T-helper 2 cell (primary cell): ENCODE data around the gene NPIPA1.
"Not testable (repeated sequence)": the region's sequence is repeated elsewhere in the genome, so short reads cannot be mapped to it uniquely, and the experiment has no call there.

ENCODE experiments used
- DNase-seq, 5 experiments: peaks; one replicate each; pipeline versions ENCODE4 v3.0.0 to v3.0.0-alpha.2; 2012 to 2022

The NPIPA1 gene

DNA sequence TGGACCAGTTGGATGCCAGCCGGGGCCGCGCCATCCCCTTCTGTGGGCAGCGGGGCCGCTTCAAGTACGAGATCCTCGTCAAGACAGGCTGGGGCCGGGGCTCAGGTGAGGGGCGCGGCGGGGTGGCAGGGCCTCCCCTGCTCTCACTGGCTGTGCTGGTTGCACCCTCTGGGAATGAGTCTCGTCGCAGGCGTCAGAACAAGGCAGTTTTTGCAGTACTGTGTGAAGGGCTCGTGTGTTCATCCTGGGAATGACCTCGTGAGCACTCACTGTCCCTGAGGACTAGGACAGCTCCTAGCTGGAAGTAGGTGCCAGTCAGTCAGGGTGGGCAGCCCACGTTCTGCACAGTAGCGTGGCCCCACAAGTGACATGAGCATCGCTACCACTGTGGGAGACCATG lies 6.3 kb upstream of the NPIPA1 start:
- not testable (repeated sequence) for DNase-seq

DNA sequence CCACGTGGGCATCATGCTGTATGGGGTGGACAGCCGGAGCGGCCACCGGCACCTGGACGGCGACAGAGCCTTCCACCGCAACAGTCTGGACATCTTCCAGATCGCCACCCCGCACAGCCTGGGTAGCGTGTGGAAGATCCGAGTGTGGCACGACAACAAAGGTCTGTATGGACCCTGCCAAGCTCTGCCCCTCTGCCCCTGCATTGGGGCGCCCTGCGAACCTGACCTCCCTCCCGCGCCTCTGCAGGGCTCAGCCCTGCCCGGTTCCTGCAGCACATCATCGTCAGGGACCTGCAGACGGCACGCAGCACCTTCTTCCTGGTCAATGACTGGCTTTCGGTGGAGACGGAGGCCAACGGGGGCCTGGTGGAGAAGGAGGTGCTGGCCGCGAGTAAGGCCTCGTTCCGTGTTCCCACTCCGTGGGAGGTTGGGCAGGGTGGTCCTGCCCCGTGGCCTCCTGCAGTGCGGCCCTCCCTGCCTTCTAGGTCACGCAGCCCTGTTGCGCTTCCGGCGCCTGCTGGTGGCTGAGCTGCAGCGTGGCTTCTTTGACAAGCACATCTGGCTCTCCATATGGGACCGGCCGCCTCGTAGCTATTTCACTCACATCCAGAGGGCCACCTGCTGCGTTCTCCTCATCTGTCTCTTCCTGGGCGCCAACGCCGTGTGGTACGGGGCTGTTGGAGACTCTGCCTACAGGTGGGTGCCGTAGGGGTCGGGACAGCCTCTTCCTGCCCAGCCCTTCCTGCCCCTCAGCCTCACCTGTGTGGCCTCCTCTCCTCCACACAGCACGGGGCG lies 4.5 kb upstream of the NPIPA1 start:
- DNase-seq: not testable (repeated sequence)

DNA sequence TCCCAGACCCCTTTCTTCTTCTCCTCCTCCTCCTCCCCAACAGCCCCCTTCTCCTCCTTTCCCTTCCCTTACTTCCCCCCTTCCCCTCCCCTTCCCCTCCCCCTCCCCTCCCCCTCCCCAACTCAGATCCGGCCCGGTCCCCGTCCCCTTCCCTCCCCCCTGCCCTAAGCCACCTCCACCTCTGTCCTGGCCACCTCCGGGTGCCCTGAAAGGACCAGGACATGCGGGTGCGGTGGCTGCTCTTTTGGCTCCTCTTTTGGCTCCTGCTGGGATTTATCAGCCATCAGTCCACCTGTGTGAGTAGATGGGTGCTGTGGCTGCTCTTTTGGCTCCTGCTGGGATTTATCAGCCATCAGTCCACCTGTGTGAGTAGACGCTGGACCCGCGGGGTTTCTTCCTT lies 751 bp downstream of the NPIPA1 start:
- not testable (repeated sequence) for DNase-seq

DNA sequence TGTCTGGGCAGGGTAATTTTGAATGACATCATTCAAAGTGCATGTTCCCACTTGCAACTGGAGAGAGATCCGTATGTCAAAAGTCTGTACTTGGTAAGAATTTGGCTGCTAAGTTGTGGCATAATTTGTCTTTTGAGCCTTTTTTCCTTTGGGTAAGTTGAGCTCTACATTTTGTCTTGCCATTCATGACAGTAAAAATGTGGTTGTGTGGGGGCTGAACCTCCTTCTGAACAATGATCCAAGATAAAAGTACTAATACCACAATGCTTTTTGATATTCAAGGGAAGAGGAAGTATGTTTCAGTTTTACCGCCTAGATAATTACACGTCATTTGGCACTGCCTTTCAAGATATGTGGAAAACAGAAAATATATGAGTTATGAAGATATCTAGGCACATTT lies 5.4 kb downstream of the NPIPA1 start:
- not testable (repeated sequence) for DNase-seq

DNA sequence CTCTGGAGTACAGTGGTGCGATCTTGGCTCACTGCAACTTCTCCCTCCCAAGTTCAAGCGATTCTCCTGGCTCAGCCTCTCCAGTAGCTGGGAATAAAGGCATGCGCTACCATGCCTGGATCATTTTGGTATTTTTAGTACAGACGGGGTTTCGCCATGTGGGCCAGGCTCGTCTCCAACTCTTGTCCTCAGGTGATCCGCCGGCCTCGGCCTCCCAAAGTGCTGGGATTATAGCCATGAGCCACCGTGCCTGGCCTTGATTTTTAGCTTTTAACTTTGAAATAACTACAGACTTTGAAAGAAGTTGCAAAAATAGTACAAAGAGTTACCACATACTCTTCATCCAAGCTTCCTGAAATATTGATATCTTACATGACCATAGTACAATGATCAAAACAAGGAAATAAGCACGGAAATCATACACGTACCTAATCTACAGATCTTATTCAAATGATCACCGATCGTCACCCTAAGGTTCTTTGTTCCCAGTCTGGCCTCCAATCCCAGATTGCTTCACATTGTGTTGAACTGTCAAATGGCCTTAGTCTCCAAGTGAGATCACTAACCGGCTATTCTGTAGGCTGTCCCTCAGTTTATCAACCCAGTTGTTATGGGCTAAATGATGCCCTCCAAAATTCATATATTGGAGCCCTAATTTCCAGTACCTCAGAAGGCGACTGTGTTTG lies 18.4 kb downstream of the NPIPA1 start:
- no peak for DNase-seq

DNA sequence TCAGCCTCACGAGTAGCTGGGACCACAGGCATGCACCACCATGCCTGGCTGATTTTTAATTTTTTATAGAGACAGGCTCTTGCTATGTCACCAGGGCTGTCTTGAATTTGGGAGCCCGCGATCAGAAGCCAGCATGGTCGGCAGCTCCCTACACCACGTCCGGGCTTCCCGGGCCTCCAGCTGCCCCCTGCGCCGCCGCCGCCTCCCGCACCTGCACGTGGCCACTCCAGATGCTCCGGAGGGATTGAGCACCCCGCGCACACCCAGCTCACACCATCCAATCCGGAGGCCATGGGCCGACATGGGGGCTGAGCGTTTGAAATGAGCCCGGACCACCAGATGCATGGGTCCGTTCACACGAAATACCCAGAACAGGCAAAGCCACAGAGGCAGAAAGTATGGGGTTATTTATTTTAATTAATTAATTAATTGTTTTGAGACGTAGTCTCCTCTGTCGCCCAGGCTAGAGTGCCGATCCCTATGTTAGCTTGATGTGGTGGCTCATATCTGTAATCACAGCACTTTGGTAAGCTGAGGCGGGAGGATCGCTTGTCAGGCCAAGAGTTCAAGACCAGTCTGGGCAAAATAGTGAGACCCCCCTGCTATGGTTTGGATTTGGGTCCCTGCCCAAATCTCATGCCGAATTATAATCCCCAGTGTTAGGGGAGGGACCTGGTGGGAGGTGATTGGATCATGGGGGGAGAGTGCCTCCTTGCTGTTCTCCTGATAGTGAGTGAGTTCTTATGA lies 20.5 kb downstream of the NPIPA1 start:
- no peak for DNase-seq

DNA sequence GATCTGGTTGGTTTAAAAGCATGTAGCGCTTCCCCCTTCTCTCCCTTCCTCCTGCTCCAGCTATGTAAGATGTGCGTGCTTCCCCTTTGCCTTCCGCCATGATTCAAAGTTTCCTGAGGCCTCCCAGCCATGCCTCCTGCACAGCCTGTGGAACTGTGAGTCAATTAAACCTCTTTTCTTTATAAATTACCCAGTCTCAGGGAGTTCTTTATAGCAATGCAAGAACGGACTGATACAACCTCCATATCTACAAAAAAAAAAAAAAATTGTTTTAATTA lies 21.0 kb downstream of the NPIPA1 start:
- DNase-seq: no peak

DNA sequence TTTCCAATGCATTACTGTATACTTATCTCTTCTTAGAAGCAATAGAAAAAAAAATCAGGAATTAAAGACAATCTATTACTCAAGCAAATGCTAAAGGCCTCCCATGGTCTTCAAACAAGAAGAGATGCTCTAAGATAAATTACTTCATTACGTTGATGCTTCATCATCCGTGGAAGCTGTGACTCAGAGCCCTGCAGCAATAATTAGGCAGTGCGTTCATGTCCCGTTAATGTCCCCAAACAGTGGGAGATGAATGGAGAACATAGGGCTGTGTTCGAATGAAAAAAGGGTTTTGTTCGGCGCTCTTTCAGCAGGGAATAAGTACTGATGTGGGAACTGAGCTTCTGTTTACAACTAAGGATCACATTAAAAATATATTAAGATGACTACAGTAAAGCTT lies 21.7 kb downstream of the NPIPA1 start:
- DNase-seq: no peak

DNA sequence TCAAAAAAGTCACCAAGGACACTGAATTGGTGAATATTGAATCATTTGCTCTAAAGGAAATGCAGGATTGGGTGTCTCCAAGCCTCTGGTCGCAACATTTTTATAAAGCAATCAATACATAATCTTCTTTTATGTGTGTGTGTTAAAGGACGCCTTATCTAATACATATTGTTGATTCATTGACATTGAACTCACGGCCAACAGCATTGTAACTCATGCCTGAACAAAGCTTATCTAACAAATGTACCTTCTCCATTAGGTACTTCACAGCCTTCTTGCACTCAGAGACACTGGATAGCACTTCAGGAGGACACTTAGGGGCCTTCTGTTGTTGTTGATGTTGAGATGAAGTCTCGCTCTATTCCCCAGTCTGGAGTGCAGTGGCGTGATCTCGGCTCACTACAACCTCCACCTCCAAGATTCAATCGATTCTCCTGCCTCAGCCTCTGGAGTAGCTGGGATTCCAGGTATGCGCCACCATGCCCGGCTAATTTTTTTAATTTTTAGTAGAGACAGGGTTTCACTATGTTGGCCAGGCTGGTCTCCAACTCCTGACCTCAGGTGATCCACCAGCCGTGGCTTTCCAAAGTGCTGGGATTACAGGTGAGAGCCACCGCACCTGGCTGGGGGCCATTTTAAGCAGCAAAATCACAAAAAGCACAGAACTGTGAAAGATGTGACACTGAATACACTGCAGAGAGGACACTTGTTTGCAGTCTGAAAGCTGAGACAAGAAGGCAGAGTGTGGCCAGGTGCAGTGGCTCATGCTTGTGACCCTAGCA lies 24.4 kb downstream of the NPIPA1 start:
- DNase-seq: no peak

DNA sequence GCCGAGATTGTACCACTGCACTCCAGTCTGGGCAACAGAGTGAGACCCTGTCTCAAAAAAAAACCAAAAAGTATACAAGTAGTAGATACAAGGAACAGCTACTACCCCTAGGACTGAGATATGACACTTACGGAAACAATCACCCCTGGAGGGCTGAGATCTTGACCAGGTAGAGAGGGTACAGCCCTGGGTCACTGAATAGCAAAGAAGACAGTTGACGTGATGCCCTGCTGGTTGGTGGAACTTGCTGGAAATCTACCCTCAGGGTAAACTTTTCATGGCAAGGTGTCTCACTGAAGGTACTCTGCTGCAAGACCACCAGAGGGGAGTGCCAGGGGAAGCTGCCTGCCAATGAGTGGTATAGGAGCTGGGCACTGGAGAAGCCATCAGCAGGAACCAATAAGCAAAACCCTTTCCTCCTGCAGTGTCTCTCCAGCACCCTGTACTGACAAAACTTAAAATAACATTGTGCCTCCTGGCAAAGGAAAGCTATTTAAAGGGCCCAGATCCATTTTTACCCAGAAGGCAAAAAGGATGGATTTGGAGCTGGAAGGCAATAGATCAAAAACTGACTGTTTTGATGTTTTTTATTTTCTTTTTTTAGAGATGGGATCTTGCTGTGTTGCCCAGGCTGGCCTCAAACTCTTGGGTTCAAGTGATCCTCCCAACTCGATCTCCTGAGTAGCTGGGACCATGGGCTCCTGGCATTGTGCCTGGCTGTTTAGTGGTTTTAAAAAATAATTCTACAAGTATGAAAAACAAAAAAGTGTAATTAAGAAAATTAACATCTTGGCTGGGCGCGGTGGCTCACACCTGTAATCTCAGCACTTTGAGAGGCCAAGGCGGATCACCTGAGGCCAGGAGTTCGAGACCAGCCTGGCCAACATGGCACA lies 26.3 kb downstream of the NPIPA1 start:
- no peak for DNase-seq

DNA sequence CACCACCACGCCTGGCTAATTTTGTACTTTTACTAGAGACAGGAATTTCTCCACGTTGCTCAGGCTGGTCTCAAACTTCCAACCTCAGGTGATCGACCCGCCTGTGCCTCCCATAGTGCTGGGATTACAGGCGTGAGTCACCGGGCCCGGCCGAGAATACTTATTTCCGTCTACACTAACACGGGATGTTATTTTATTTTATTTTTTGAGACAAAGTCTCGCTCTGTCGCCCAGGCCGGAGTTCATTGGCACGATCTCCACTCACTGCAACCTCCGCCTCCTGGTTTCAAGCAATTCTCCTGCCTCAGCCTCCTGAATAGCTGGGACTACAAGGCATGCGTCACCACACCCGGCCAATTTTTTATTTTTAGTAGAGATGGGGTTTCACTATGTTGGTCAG lies 28.1 kb downstream of the NPIPA1 start:
- DNase-seq: no peak

DNA sequence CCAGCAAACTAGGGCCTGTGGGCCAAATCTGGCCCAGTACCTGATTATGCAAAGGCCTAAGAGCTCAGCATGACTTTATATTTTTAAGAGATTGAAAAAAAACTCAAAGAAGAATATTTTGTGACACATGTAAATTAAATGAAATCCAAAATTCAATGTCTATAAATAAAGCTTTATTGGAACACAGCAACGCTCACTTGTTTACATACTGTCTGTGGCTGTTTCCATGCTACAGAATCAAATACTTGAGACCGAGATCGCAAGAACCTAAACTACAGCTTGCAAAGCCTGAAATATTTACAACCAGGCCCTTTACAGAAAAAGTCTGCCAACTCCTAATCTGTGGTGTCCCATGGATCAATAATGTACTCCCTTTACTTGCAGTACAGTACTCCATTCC lies 32.6 kb downstream of the NPIPA1 start:
- not testable (repeated sequence) for DNase-seq

DNA sequence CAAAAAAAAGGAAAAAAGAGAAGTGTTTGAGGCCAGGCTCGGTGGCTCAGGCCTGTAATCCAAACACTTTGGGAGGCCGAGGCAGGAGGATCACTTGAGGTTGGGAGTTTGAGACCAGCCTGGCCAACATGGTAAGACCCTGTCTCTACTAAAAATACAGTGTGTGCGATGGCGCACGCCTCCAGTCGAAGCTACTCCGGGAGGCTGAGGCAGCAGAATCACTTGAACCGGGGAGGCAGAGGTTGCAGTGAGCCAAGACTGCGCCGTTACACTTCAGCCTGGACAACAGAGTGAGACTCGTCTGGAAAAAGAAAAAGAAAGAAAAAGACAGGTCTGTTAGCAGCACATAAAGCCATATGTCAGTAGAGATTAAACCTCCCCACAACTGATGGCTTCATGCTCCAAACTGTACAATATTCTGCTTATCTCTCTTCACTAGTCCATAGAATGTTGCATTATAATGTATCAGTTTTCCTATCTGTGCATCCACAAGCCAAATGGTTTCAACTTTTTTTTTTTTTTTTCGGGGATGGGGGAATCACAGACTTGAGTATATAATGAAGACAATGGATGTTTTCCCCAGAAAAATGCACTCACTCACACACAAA lies 34.5 kb downstream of the NPIPA1 start:
- not testable (repeated sequence) for DNase-seq

DNA sequence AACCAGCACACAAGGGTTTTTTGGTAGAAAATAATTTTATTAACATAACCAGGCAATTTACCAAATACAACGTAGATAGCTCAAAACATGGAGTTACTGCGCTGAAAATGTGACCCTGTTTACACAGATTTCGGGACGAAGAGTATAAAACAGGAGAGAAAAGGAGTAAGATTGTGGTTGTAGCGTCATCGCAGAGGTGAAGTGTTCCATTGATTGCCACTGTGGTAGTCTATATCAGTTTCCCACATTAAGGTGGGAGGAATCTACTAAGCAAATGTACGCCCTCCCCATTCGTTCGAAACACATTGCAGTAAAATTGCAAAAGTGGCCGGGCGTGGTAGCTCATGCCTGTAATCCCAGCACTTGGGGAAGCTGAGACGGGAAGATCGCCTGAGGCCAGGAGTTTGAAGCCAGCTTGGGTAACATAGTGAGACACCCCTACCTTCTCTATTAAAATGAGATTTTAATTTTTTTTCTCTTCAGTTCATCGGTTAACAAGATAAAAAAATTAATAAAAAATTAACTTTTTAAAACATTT lies 36.6 kb downstream of the NPIPA1 start:
- not testable (repeated sequence) for DNase-seq

DNA sequence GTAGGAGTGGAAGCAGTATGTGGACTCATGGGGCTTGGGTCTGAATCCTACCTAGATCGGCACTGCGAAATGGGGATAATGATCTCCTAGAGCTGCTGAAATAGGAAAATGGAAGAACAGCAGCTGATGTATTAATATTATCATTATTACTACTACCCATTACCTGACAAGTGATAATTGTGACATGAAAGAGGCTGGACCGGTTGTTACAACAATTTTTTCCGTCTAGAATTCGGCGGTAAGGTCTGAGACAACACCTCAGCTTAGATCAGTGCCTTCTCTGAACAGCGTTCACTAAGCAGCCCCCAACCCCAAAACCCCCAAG lies 37.0 kb downstream of the NPIPA1 start:
- DNase-seq: not testable (repeated sequence)

DNA sequence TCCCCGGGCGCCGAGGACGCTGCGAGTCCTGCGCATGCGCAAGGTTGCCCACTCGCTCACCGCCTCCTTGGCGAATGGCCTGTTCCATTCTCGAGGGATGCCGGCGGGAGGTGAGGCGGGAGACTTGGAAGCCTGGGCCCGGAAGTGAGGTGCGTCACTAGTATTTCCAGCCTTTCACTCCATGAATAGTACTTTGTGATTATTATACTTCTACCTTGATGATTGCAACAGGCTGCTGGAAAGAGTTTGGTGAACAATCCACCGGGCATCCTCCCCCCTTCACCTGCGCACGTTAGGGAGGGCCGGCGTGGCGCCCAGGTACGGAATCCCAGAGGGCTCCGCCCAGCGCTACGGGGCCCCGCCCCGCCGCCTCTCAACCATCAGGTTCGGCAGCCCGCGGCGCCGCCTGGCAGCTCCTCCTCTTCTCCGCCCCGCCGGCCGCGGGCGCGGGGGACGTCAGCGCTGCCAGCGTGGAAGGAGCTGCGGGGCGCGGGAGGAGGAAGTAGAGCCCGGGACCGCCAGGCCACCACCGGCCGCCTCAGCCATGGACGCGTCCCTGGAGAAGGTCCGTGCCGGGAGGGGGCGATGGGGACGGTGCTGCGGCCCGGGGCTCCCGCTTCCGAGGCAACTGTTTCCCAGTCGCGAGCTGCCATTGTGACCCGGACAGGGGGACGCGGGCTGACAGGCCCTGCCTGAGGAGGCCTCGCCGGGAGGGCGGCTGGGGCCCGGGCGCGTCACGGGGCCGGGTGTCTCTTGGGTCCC lies 37.6 kb downstream of the NPIPA1 start, which contains the start of gene PDXDC1:
TSS of gene PDXDC1 (plus strand) at position 371 of the 762 bp plus-strand sequence. CDS start at position 545, 174 bp downstream.
- DNase-seq: peak; percentile 90 to 99 (median 96)

DNA sequence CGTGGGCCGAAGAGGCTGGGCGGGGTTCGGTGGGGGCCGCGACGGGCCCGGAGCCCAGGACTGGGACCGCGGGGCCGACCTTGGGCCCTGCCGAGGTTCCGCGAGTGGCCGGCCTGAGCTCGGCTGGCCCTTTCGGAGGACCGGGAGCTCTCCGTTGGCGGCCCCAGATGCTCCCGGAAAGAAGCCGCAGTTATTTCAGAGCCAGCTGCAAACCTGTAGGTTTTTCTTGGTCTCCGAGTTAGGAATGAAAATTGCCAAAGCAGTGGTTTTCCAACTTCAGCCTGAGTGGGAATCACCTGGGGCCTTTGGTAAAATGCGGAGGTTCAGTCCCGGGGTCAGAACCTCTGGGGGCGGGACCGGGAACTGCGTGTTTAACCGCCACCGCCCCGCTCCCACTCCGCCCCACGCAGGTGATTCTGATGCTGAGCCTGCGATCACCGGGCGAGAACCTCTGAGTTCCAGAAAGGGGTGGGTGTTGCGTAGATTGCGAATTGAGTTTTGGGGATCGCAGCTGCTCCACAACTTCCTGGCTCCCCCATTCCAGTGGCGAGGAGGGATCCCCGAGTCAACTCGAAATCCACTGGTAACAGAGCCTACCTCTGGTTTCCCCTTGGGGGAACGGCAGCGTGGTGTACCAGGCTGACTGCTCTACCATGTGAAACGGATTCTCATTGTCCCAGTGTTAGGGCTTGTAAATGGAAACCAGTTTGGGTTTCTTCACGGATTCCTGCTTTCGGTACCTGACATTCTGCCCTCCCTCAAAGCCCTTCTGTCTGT lies 38.4 kb downstream of the NPIPA1 start:
- peak; percentile 29 to 67 (median 46) for DNase-seq

DNA sequence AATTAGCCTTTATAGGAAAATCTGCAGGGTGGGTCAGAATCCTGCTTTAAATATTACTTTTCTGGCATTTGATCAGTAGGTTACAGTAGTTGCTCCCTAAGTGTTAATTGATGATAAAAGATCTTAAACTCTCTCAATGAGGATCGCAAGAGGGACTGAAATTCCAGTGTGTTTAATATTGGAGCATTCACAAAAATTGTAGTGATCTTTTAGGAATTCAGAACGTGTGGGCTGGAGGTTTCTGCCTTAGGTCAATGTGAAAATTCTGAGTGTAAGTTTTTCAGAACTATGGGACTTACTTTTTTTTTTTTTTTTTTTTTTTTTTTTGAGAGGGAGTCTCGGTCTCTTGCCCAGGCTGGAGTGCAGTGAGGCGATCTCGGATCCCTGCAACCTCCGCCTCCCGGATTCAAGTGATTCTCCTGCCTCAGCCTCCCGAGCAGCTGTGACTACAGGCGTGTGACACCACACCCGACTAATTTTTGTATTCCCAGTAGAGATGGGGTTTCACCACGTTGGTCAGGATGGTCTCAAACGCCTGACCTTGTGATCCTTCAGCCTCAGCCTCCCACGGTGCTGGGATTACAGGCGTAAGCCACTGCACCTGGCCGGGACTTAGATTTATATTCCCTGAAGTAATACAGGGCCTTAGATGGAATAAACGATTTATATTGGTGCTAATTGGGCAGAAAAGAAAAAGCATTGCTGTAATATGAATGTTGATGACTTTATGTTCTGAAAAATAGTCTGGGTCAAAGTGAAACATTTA lies 39.9 kb downstream of the NPIPA1 start:
- not testable (repeated sequence) for DNase-seq

DNA sequence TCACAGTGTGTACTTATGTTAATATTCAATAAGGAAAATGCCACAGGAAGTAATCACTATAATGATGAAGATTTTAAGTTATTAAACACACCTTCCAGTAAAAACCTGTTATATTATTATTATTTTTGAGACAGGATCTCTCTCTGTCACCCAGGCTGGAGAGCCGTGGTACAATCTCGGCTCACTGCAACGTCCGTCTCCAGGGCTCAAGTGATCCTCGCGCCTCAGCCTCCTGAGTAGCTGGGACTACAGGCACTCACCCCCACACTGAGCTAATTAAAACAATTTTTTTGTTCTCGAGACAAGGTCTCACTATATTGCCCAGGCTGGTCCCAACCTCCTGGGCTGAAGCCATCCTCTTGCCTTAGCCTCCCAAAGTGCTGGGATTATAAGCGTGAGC lies 41.0 kb downstream of the NPIPA1 start:
- DNase-seq: not testable (repeated sequence)
